ENCODE results near the gene STOX1.
"Not testable (repeated sequence)": the region's sequence is repeated elsewhere in the genome, so short reads cannot be mapped to it uniquely, and the experiment has no call there.

- not testable (repeated sequence) for TF ChIP-seq CREM (CRISPR knock-in tag; IDR thresholded peaks at IDR 0.05); ZNF263 (CRISPR knock-in tag; IDR thresholded peaks at IDR 0.05; ENCODE audit: low read depth); USF2 (CRISPR knock-in tag; IDR thresholded peaks at IDR 0.05); GABPB1 (CRISPR knock-in tag; IDR thresholded peaks at IDR 0.05); ETV6 (CRISPR knock-in tag; IDR thresholded peaks at IDR 0.05); FOXP1 (CRISPR knock-in tag; IDR thresholded peaks at IDR 0.05; ENCODE audit: borderline replicate concordance); ZNF423 (CRISPR knock-in tag; IDR thresholded peaks at IDR 0.05)
- TF ChIP-seq, protein P1, sequence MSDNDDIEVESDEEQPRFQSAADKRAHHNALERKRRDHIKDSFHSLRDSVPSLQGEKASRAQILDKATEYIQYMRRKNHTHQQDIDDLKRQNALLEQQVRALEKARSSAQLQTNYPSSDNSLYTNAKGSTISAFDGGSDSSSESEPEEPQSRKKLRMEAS (CRISPR knock-in tag; IDR thresholded peaks at IDR 0.05), result not testable (repeated sequence)
- TF ChIP-seq, protein P2, sequence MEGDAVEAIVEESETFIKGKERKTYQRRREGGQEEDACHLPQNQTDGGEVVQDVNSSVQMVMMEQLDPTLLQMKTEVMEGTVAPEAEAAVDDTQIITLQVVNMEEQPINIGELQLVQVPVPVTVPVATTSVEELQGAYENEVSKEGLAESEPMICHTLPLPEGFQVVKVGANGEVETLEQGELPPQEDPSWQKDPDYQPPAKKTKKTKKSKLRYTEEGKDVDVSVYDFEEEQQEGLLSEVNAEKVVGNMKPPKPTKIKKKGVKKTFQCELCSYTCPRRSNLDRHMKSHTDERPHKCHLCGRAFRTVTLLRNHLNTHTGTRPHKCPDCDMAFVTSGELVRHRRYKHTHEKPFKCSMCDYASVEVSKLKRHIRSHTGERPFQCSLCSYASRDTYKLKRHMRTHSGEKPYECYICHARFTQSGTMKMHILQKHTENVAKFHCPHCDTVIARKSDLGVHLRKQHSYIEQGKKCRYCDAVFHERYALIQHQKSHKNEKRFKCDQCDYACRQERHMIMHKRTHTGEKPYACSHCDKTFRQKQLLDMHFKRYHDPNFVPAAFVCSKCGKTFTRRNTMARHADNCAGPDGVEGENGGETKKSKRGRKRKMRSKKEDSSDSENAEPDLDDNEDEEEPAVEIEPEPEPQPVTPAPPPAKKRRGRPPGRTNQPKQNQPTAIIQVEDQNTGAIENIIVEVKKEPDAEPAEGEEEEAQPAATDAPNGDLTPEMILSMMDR (IDR thresholded peaks at IDR 0.05), result not testable (repeated sequence)
- TF ChIP-seq, protein P3, sequence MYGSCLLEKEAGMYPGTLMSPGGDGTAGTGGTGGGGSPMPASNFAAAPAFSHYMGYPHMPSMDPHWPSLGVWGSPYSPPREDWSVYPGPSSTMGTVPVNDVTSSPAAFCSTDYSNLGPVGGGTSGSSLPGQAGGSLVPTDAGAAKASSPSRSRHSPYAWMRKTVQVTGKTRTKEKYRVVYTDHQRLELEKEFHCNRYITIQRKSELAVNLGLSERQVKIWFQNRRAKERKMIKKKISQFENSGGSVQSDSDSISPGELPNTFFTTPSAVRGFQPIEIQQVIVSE (CRISPR knock-in tag; IDR thresholded peaks at IDR 0.05; ENCODE audit: borderline replicate concordance), result not testable (repeated sequence)
These were observed 245 bp downstream of the STOX1 start for GRCh38 chr10:68827592-68827959.

Measured in WTC11 (cell line).